ENCODE measurements around the gene CALB2. TPM values are rescaled to one million over a fixed set of nuclear protein-coding genes. Genes with fewer than 3 reads are reported as not detected.

The CALB2 gene
- total and polyA plus RNA-seq, 2 experiments from 2014 or later = 2.4 to 4.2 TPM

GRCh38 chr16:71344315-71344905 lies 14.1 kb upstream of the CALB2 start:
- Histone ChIP-seq H3K79me2 (replicated peaks; ENCODE audit: insufficient read depth) (no peaks in the 10 kb centered on the region), H3K4me1 (ENCODE audit: insufficient read depth) (no peaks in the 10 kb centered on the region), H3K4me3 (no peak overlapping the region), H3K27me3 (ENCODE audit: insufficient read depth) (no peaks in the 10 kb centered on the region), H4K20me1 (replicated peaks; ENCODE audit: insufficient read depth) (no peaks in the 10 kb centered on the region), H3K27ac (ENCODE audit: low read depth) (no peak overlapping the region), H3K36me3 (ENCODE audit: insufficient read depth) (no peaks in the 10 kb centered on the region), H3K9me2 (ENCODE audit: insufficient read depth) (no peaks in the 10 kb centered on the region), H2AFZ (peak overlapping the region; percentile 15; the same call in 1 of the 2 replicates), H3F3A (replicated peaks; ENCODE audit: low read depth) (no peaks in the 10 kb centered on the region), H3K4me2 (no peak overlapping the region)
- H3K27ac Mint-ChIP-seq = no peak overlapping the region
- DNase-seq (ENCODE audit: low spot score) (no peak), ATAC-seq (peak; percentile 68)
- H3K4me1 Mint-ChIP-seq = no peaks in the 10 kb centered on the region; the same call in 2 of the 3 replicates
- H3K9me3 Mint-ChIP-seq = no peaks in the 10 kb centered on the region
- peaks cover 2% of the 10 kb centered on the region for H3K27me3 Mint-ChIP-seq (ENCODE audit: insufficient read depth, low read depth, poor library complexity)
- no peak overlapping the region for H3K4me3 Mint-ChIP-seq
- no peaks in the 10 kb centered on the region for H3K36me3 Mint-ChIP-seq (ENCODE audit: low read depth)
- TF ChIP-seq ZNF331 (CRISPR knock-in tag; IDR thresholded peaks at IDR 0.05; ENCODE audit: low read depth) = no peak
- no peak for TF ChIP-seq STAT1 (IDR thresholded peaks at IDR 0.05; ENCODE audit: unreplicated experiment)
- TF ChIP-seq ZNF114 (CRISPR knock-in tag; IDR thresholded peaks at IDR 0.05) = no peak
- TF ChIP-seq, protein P1, sequence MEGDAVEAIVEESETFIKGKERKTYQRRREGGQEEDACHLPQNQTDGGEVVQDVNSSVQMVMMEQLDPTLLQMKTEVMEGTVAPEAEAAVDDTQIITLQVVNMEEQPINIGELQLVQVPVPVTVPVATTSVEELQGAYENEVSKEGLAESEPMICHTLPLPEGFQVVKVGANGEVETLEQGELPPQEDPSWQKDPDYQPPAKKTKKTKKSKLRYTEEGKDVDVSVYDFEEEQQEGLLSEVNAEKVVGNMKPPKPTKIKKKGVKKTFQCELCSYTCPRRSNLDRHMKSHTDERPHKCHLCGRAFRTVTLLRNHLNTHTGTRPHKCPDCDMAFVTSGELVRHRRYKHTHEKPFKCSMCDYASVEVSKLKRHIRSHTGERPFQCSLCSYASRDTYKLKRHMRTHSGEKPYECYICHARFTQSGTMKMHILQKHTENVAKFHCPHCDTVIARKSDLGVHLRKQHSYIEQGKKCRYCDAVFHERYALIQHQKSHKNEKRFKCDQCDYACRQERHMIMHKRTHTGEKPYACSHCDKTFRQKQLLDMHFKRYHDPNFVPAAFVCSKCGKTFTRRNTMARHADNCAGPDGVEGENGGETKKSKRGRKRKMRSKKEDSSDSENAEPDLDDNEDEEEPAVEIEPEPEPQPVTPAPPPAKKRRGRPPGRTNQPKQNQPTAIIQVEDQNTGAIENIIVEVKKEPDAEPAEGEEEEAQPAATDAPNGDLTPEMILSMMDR (conservative IDR thresholded peaks at IDR 0.05; ENCODE audit: low read depth in 2 of 2) = no peak
- no peak for TF ChIP-seq ETS1 (IDR thresholded peaks at IDR 0.05)
- no peak for TF ChIP-seq REST (IDR thresholded peaks at IDR 0.05; ENCODE audit: unreplicated experiment)
- TF ChIP-seq JUNB (IDR thresholded peaks at IDR 0.05; ENCODE audit: unreplicated experiment) = no peak
- no peak for TF ChIP-seq NANOG (IDR thresholded peaks at IDR 0.05; ENCODE audit: borderline replicate concordance)
- TF ChIP-seq, protein P2, sequence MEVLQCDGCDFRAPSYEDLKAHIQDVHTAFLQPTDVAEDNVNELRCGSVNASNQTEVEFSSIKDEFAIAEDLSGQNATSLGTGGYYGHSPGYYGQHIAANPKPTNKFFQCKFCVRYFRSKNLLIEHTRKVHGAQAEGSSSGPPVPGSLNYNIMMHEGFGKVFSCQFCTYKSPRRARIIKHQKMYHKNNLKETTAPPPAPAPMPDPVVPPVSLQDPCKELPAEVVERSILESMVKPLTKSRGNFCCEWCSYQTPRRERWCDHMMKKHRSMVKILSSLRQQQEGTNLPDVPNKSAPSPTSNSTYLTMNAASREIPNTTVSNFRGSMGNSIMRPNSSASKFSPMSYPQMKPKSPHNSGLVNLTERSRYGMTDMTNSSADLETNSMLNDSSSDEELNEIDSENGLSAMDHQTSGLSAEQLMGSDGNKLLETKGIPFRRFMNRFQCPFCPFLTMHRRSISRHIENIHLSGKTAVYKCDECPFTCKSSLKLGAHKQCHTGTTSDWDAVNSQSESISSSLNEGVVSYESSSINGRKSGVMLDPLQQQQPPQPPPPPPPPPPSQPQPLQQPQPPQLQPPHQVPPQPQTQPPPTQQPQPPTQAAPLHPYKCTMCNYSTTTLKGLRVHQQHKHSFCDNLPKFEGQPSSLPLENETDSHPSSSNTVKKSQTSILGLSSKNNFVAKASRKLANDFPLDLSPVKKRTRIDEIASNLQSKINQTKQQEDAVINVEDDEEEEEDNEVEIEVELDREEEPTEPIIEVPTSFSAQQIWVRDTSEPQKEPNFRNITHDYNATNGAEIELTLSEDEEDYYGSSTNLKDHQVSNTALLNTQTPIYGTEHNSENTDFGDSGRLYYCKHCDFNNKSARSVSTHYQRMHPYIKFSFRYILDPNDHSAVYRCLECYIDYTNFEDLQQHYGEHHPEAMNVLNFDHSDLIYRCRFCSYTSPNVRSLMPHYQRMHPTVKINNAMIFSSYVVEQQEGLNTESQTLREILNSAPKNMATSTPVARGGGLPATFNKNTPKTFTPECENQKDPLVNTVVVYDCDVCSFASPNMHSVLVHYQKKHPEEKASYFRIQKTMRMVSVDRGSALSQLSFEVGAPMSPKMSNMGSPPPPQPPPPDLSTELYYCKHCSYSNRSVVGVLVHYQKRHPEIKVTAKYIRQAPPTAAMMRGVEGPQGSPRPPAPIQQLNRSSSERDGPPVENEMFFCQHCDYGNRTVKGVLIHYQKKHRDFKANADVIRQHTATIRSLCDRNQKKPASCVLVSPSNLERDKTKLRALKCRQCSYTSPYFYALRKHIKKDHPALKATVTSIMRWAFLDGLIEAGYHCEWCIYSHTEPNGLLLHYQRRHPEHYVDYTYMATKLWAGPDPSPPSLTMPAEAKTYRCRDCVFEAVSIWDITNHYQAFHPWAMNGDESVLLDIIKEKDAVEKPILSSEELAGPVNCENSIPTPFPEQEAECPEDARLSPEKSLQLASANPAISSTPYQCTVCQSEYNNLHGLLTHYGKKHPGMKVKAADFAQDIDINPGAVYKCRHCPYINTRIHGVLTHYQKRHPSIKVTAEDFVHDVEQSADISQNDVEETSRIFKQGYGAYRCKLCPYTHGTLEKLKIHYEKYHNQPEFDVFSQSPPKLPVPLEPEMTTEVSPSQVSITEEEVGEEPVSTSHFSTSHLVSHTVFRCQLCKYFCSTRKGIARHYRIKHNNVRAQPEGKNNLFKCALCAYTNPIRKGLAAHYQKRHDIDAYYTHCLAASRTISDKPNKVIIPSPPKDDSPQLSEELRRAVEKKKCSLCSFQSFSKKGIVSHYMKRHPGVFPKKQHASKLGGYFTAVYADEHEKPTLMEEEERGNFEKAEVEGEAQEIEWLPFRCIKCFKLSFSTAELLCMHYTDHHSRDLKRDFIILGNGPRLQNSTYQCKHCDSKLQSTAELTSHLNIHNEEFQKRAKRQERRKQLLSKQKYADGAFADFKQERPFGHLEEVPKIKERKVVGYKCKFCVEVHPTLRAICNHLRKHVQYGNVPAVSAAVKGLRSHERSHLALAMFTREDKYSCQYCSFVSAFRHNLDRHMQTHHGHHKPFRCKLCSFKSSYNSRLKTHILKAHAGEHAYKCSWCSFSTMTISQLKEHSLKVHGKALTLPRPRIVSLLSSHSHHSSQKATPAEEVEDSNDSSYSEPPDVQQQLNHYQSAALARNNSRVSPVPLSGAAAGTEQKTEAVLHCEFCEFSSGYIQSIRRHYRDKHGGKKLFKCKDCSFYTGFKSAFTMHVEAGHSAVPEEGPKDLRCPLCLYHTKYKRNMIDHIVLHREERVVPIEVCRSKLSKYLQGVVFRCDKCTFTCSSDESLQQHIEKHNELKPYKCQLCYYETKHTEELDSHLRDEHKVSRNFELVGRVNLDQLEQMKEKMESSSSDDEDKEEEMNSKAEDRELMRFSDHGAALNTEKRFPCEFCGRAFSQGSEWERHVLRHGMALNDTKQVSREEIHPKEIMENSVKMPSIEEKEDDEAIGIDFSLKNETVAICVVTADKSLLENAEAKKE (CRISPR knock-in tag; IDR thresholded peaks at IDR 0.05) = no peak
